Upper lobe of left lung (tissue), 4 donors: ENCODE data around the gene PNMA8A.

Source experiments
- CTCF ChIP-seq, 6 experiments: fragments of 450-650 bp in 4 of 6; fragments of 200-600 bp in 2 of 6; sonication (generic) in 2 of 6; IDR thresholded peaks; one replicate each; pipeline ENCODE4 v1.5.1; 2016 to 2019; ENCODE audit warnings: antibody characterized with exemption in 6 of 6
- EP300 ChIP-seq, 4 donors: sonication (generic); formaldehyde crosslinking; IDR thresholded peaks; one replicate each; pipeline ENCODE4 v1.5.1; 2017; ENCODE audit warnings: antibody characterized with exemption in 4 of 4, control low read depth in 2 of 4
- POLR2AphosphoS5 ChIP-seq, 2 donors: sonication (generic); formaldehyde crosslinking; IDR thresholded peaks; one replicate each; pipeline ENCODE4 v1.5.1; 2017; ENCODE audit warnings: antibody characterized with exemption in 2 of 2

DNA sequence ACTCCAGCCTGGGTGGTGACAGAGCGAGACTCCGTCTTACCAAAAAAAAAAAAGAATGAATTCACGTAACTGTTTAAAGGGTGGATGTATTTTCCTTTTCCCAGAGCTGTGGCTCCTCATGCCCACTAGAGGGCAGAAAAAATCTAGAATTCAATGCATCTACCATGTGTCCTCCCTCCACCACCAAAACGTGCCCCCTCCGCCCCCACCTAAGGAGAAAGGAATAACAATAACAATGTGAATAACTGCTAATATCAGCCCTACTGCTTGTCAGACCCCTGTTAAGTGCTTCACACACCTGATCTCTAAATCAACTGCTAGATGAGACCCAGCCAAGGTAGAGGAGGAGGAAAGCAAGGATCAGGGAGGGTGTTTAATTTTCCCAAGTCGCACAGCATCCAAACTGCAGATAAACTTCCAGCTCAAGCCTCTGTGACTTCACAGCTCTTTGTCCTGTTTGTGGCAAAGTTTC lies 44.6 kb upstream of the PNMA8A start:
- TF ChIP-seq CTCF (IDR thresholded peaks at IDR 0.05) = peak; percentile 34 to 54 (median 38)
- TF ChIP-seq EP300 (IDR thresholded peaks at IDR 0.05) = no peak
- no peak for TF ChIP-seq POLR2AphosphoS5 (IDR thresholded peaks at IDR 0.05)
